GM03348 (cell line): ENCODE results near the gene TMEM126A.
"Not testable (repeated sequence)": the region's sequence is repeated elsewhere in the genome, so short reads cannot be mapped to it uniquely, and the experiment has no call there.

Source experiments
- DNase-seq: peaks from one replicate; pipeline ENCODE4 v3.0.0; 2012; ENCODE audit warnings: low spot score

Gene TMEM126A

DNA sequence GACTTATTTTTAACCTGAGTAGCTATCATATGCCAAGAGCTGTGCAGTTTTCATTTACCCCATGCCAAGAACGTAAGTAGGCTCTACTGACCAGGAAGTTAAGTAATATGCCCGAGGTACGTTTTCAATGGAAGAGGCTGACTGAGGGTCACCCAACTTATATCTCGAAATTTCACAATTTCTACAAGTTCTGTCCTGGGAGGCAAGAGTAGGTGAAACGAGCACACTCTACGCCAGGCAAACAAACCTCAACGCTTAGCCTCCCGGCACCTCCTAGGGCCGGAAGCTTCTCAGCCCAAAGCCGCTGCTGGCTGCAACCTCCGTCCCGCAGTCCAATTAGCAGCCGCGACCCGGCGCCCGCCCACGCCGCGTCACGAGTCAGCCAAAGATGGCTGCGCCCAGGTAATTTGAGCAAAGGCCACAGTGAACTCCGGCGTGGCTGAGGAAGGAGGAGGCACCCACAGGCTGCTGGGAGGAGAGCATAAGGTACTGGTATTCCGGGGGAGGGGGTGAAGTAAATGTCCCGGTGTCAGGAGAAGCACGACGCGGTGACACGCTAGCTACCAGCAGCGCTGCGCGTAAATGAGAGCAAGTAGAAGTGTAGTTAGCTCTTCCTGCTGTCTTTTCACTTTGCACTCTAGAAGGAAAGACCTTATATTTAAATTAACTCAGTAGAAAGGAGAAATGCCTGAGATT is at the start of gene TMEM126A:
TMEM126A (plus strand) TSS at position 364 of the 696 bp plus-strand sequence. CDS start 2,289 bp downstream, outside the sequence.
- peak; percentile 92 for DNase-seq

DNA sequence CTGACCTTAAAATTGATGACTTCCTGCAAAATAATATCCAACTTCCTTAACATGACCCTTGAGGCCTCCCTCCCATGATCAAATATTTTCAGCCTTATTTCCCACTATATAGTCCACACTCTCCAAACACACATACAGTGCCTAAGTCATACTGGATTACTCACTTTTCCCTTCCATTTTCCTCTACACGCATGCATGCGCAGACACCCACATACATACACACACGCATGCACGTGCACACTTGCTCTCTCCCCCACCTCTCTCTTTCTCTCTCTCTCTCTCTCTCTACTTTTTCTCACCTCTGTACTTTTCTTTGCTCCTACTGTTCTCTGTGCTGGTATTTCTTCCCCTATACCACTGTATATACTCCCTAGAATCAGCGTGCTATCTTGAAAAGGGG is 48.7 kb upstream of the TMEM126A start:
- no peak for DNase-seq

DNA sequence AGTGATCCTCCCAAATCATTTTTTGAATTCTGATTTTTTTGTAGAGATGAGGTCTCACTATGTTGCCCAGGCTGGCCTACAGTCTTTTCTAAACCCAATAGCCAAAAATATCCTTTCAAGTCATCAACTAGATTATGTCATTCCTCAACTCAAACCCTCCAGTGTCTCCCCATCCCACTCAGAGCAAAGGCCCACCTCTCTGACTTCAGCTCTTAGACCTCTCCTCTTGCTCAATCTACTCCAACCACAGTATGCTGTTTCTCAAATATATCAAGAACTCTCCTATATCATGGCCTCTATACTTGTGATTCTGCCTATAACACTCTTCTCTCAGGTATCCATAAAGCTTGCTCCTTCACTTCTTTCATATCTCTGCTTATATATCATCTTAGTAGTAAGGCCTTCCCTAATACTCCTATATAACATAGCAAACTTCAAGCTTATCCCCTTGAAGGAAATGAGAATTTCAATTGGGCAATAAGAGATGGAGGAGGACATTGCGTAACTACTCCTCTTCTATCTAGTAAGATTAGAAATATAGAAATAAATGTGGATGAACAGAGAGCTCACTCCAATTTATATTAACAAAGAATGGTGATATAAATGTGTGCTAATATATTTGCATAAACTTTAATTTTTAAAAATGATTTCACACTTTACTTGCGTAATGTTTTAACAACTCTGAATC is 45.1 kb upstream of the TMEM126A start:
- DNase-seq = no peak

DNA sequence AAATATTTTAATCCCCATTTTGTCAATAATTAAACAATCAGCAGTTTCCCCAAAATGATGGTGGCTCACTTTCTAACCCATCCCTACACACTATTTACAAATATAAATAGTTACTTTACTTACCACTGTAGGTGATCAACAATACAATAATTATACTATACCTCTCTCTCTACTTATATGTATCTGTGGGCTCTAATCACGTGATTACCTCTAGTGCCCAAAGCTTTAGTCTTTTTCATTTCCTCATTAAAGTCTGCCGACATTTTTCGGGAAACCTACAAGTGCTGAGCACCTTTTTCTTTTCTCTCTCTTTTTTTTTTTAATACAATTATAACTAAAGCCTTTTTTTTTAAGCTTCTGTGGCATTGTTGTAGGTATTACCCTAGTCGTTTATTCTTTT is 44.5 kb upstream of the TMEM126A start:
- DNase-seq = no peak

DNA sequence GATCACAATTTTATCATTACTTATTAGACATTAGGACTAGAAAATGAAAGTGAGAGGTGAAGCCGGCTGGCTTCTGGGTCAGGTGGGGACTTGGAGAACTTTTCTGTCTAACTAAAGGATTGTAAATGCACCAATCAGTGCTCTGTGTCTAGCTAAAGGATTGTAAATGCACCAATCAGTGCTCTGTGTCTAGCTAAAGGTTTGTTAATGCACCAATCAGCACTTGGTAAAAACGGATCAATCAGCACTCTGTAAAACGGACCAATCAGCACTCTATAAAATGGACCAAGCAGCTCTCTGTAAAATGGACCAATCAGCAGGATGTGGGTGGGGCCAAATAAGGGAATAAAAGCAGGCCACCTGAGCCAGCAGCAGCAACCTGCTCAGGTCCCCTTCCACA is 41.5 kb upstream of the TMEM126A start:
- not testable (repeated sequence) for DNase-seq

DNA sequence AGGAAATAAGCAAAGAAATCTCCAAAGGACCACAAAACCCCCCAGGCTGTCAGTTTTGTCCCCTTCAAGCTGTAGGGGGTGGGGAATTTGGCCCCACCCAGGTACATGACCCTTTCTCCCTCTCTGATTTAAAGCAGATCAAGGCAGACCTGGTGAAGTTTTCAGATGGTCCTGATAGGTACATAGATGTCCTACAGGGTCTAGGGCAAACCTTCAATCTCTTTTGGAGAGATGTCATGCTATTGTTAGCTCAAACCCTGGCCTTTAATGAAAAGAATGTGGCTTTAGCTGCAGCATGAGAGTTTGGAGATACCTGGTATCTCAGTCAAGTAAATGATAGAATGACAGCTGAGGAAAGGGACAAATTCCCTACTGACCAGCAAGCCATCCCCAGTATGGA is 39.1 kb upstream of the TMEM126A start:
- DNase-seq = not testable (repeated sequence)

- DNase-seq = not testable (repeated sequence)
These were observed 38.5 kb upstream of the TMEM126A start for GRCh38 chr11:85609286-85609685.

DNA sequence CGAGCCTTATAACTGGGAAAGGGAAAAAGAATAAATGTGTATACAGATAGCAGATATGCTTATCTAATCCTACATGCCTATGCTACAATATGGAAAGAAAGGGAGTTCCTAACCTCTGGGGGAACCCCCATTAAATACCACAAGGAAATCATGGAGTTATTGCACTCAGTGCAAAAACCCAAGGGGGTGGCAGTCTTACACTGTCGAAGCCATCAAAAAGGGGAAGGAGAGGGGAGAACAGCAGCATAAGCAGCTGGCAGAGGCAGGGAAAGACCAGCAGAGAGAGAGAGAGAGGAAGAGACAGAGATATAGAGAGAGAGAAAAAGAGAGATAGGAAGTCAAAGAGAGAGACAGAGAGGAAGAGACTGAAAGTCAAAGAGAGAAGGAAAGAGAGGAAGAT is 36.1 kb upstream of the TMEM126A start:
- not testable (repeated sequence) for DNase-seq

DNA sequence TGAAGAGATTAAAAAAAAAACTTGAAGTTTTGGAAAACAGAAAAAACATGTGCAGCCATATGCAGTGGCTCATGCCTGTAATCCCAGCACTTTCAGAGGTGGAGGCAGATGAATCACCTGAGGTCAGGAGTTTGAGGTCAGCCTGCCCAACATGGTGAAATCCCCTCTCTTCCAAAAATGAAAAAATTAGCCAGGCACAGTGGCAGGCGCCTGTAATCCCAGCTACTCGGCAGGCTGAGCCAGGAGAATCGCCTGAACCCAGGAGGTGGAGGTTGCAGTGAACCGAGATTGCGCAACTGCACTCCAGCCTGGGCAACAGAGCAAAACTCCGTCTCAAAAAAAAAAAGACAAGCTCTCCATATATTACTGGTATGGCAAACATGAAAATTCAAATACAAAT is 28.3 kb upstream of the TMEM126A start:
- DNase-seq = no peak

GRCh38 chr11:85620256-85620655 is 27.5 kb upstream of the TMEM126A start:
- DNase-seq = no peak

GRCh38 chr11:85626496-85626895 is 21.3 kb upstream of the TMEM126A start:
- no peak for DNase-seq

DNA sequence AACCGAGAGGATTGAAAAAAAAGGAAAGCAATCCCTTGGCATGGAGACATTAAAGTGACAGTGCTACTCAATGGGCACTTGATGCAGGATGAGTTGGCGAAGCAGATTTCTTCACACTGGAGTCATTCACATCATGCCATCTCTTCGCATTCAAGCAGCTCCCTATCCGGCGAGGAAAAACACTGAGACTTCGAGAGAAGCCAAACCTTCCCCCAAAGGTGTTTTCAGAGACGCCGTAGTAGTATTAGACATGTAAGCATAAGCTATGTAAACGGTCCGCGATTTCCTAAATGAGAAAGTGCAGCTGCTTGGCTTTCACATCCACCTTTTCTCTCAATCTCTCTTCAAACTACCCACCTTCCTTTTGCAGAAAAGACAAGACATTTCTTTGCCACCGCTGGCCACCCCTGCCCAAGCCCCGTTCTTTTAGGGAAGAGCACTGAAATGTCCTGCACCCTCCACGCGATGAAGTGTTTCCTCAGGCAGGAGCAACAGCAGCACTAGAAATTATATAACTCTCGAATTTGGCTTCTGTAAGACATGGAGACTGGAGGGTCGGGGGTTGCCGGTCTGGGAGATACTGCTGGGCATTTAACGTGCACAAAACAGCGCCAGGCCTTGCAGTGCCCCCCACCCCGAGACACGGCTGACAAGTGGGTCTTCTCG is 20.3 kb upstream of the TMEM126A start, which contains the start of gene DLG2:
DLG2 (minus strand) TSS at position 13 of the 666 bp plus-strand sequence.
- peak; percentile 57 for DNase-seq

GRCh38 chr11:85627998-85628770 is 19.6 kb upstream of the TMEM126A start, which contains the start of gene TMEM126B:
TSS of gene TMEM126B (plus strand) at chr11:85628593. CDS start at chr11:85628608, 15 bp downstream.
- peak; percentile 96 for DNase-seq

GRCh38 chr11:85628771-85629341 is 18.9 kb upstream of the TMEM126A start:
- DNase-seq = peak; percentile 10

DNA sequence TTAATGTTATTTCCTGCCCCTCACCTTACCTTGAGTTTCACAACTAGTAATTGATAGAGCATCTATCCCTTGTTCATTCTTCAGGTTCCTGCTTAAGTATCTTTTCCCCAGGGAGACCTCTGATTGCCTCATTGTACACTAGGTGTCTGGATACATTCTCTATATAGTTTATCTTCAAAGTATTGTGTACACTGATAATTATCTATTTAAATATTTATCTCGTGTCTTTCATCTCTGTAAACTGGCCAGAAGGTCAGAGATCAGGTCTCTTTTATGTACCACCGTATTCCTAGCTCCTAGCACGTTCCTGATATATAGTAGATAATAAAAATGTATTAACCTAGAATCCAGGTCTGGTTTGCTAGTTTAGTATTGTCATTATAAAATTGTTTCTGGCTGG is 13.0 kb upstream of the TMEM126A start:
- DNase-seq = no peak

GRCh38 chr11:85643191-85643614 is 4.6 kb upstream of the TMEM126A start:
- no peak for DNase-seq

DNA sequence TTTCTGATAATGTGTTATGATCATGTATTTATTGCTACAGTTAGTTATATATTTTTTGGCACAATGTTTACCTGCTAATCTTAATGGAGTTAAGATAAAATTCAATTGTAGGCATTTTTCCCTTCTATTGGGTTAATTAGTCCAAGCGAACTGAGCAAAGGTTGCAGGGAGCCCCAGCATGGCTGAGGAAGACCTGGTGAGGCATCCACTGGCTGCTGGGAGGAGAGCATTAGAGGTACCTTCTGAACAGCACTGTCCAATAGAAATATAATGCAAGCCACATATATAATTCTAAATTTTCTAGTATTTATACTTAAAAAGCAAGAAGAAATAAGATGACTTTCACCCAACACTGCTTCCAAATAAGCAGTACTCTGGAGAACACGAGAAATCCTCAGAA is 689 bp upstream of the TMEM126A start:
- DNase-seq = no peak

GRCh38 chr11:85651118-85651517 is 3.4 kb downstream of the TMEM126A start:
- no peak for DNase-seq

DNA sequence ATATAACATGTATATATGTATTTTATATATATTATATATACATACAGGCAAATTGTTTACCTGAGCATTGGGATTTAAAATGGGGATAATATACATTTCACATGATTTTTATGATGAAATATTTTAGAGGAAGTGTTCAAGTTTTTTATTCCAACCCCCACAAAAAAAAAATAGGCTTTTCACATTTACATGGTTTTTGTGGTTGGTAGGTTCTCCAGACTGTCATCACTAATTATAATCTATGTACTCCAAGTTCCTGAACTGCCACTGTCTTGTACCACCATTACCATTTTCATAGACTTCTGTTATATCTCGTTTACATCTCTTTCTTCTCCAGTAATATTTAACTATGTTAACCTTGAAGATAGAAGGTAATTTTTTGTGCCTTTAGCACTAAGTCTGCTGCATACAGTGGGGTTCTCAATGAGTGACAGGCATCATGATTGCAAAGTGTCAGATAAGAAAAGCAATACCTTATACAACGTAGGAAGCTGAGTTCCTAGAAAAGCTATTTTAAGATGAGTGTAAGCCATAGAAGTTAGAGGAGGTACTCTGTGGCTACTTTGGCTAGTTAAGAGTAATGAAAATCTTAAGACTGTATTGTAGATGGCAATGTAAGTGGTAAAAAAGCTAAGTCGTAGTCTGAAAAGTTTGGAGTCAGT is 5.2 kb downstream of the TMEM126A start:
- no peak for DNase-seq

DNA sequence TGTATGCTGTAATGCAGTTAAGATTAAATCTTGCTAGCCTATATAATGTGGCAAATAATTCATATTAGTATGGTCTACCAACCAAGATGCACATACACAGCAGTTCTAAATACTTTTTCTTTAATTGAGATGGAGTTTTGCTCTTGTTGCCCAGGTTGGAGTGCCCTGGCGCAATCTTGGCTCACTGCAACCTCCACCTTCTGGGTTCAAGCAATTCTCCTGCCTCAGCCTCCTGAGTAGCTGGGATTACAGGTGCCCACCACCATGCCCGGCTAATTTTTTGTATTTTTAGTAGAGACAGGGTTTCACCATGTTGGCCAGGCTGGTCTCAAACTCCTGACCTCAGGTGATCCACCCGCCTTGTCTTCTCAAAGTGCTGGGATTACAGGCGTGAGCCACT is 6.6 kb downstream of the TMEM126A start:
- DNase-seq = not testable (repeated sequence)

DNA sequence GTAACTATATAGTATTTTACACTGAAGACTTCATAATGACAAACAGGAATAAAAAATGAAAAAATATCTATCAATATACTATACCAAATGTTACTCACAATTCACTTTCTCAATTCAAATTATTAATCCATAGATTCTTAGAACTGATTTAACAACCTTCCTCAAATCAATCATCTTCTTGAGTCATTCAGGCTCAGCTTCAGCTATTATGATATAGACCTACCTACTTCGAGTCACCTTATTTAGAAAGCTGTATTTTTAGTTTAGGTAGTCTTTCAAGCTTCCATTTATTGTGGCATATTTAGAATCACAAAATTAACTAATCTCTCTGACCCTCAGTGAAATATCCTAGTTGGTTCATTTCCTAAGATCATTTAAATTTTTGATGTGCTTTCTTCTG is 9.0 kb downstream of the TMEM126A start:
- DNase-seq = no peak
